CD4-positive, alpha-beta memory T cell (primary cell): ENCODE data around the gene KIFBP. TPM values are rescaled to one million over a fixed set of nuclear protein-coding genes. Genes with fewer than 3 reads are reported as not detected.

Source experiments
- polyA plus RNA-seq, 2 donors: library from polyadenylated mRNA; unstranded; fragments of 300-500 nt; fragmentation: Illumina TruSeq; gene quantifications; one replicate each; pipeline ENCODE4 v1.2.3, GENCODE V29; 2021
- total RNA-seq, 2 experiments: library from RNA; stranded (reverse); gene quantifications; one replicate each; pipeline ENCODE4 v1.2.3, GENCODE V29; 2021

The KIFBP gene
- total and polyA plus RNA-seq, 4 experiments from 2014 or later, result 2.7 to 18.5 (median 13.0) TPM

Other genes with a start within 250 kb of the KIFBP start
- gene STOX1, start 161.3 kb upstream of the KIFBP start, total RNA-seq, result under 1 TPM; 0.33 to 0.35 TPM
- gene STOX1, start 161.3 kb upstream of the KIFBP start, polyA plus RNA-seq, result under 1 TPM; 0.17 to 0.21 TPM
- 10 to 100 TPM; 41.1 to 41.9 TPM for gene DDX50, start 87.5 kb upstream of the KIFBP start, total RNA-seq
- 10 to 100 TPM; 39.5 to 45.2 TPM for gene DDX50, start 87.5 kb upstream of the KIFBP start, polyA plus RNA-seq
- 10 to 100 TPM; 50.6 to 57.1 TPM for gene DDX21, start 32.6 kb upstream of the KIFBP start, total RNA-seq
- 10 to 100 TPM; 20.3 to 20.7 TPM for gene DDX21, start 32.6 kb upstream of the KIFBP start, polyA plus RNA-seq
- 100 to 1,000 TPM; 122 to 133 TPM for gene SRGN, start 99.3 kb downstream of the KIFBP start, total RNA-seq
- gene SRGN, start 99.3 kb downstream of the KIFBP start, polyA plus RNA-seq, result 100 to 1,000 TPM; 168 to 298 TPM
- 10 to 100 TPM; 31.7 to 35.9 TPM for gene VPS26A, start 135.4 kb downstream of the KIFBP start, total RNA-seq
- 10 to 100 TPM; 34.7 to 37.4 TPM for gene VPS26A, start 135.4 kb downstream of the KIFBP start, polyA plus RNA-seq
- 10 to 100 TPM; 35.7 to 39.0 TPM for gene SUPV3L1, start 191.4 kb downstream of the KIFBP start, total RNA-seq
- 10 to 100 TPM; 14.2 to 21.5 TPM for gene SUPV3L1, start 191.4 kb downstream of the KIFBP start, polyA plus RNA-seq
- gene HKDC1, start 231.5 kb downstream of the KIFBP start, total RNA-seq, result 1 to 10 TPM; 3.5 TPM
- gene HKDC1, start 231.5 kb downstream of the KIFBP start, polyA plus RNA-seq, result 1 to 10 TPM; 5.5 to 8.1 TPM